Keratinocyte (primary cell): Measurements from ENCODE around the gene SLC1A4. TPM values are rescaled to one million over a fixed set of nuclear protein-coding genes. Genes with fewer than 3 reads are reported as not detected.

Source experiments
- DNase-seq: peaks from one replicate; pipeline ENCODE4 v3.0.0-alpha.2; 2011; ENCODE audit warnings: low read depth, missing footprints, low spot score
- FAIRE-seq: peaks from 2 replicates; lab custom pipeline; 2011; peaks lifted over from hg19 to GRCh38; lab: Jason Lieb, UNC
- H2AFZ ChIP-seq: 2 replicates; pipeline ENCODE4 v1.6.0; 2012; ENCODE audit warnings: low read length, control low read depth, inconsistent platforms; ENCODE audit not compliant: control insufficient read depth
- H3K27ac ChIP-seq: 2 replicates; pipeline ENCODE4 v1.5.1; 2011; ENCODE audit warnings: low read length; ENCODE audit not compliant: control insufficient read depth, insufficient read depth
- H3K27me3 ChIP-seq: 3 replicates; pipeline ENCODE4 v1.6.0; 2011; ENCODE audit warnings: low read length; ENCODE audit not compliant: control insufficient read depth, insufficient read depth; ENCODE audit errors: extremely low read depth
- H3K36me3 ChIP-seq, 2 experiments: 2 replicates in 1 of 2; 3 replicates in 1 of 2; pipeline ENCODE4 v1.5.1; 2011; ENCODE audit warnings: low read length in 2 of 2, mild to moderate bottlenecking in 1 of 2; ENCODE audit not compliant: control insufficient read depth in 2 of 2, insufficient read depth in 2 of 2; ENCODE audit errors: extremely low read depth in 1 of 2
- H3K4me1 ChIP-seq: 3 replicates; pipeline ENCODE4 v1.5.1; 2011; ENCODE audit warnings: low read length; ENCODE audit not compliant: control insufficient read depth, insufficient read depth; ENCODE audit errors: extremely low read depth
- H3K4me2 ChIP-seq: 3 replicates; pipeline ENCODE4 v1.6.0; 2011; ENCODE audit warnings: low read depth, low read length; ENCODE audit not compliant: control insufficient read depth, insufficient read depth; ENCODE audit errors: extremely low read depth
- H3K4me3 ChIP-seq, 3 experiments: fragments of 200-600 bp in 1 of 3; sonication (generic) in 1 of 3; 2 replicates in 2 of 3; 3 replicates in 1 of 3; pipeline ENCODE4 v1.5.1; 2011 to 2016; ENCODE audit warnings: low read length in 3 of 3, mild to moderate bottlenecking in 3 of 3, control low read depth in 2 of 3, inconsistent platforms in 1 of 3, low read depth in 1 of 3, mixed read lengths in 1 of 3, mixed run types in 1 of 3, moderate library complexity in 1 of 3; ENCODE audit not compliant: control insufficient read depth in 2 of 3, insufficient read depth in 2 of 3; ENCODE audit errors: extremely low read depth in 1 of 3
- H3K79me2 ChIP-seq: 2 replicates; pipeline ENCODE4 v1.6.0; 2012; ENCODE audit warnings: low read length; ENCODE audit not compliant: control insufficient read depth, insufficient read depth
- H3K9ac ChIP-seq: 3 replicates; pipeline ENCODE4 v1.6.0; 2011; ENCODE audit warnings: low read length; ENCODE audit not compliant: control insufficient read depth, insufficient read depth; ENCODE audit errors: extremely low read depth
- H3K9me1 ChIP-seq: 3 replicates; pipeline ENCODE4 v1.6.0; 2011; ENCODE audit warnings: low read length; ENCODE audit not compliant: control insufficient read depth, insufficient read depth; ENCODE audit errors: extremely low read depth
- H3K9me3 ChIP-seq: 2 replicates; pipeline ENCODE4 v1.5.1; 2012; ENCODE audit warnings: low read depth, low read length; ENCODE audit not compliant: control insufficient read depth
- H4K20me1 ChIP-seq: 3 replicates; pipeline ENCODE4 v1.6.0; 2011; ENCODE audit warnings: low read length; ENCODE audit not compliant: control insufficient read depth, insufficient read depth; ENCODE audit errors: extremely low read depth
- CTCF ChIP-seq, 3 experiments: IDR thresholded peaks in 1 of 3; conservative IDR thresholded peaks in 1 of 3; optimal IDR thresholded peaks in 1 of 3; 2 replicates in 2 of 3; 3 replicates in 1 of 3; pipeline versions ENCODE3 to v1.5.1; 2011; ENCODE audit warnings: low read length in 3 of 3, mild to moderate bottlenecking in 3 of 3, moderate library complexity in 2 of 3, control low read depth in 1 of 3, inconsistent platforms in 1 of 3; ENCODE audit not compliant: insufficient read depth in 2 of 3; ENCODE audit errors: extremely low read depth in 1 of 3
- EZH2 ChIP-seq: IDR thresholded peaks from one replicate; pipeline ENCODE4 v1.6.1; 2012; ENCODE audit warnings: inconsistent platforms, mild to moderate bottlenecking, low read length, moderate library complexity
- dilution Hi-C: fragments of 300-500 bp; cut with MboI; formaldehyde crosslinking; loops from one replicate; pipeline ENCODE4 v1.7.0; 2020; ENCODE audit warnings: low sequenced_read_pairs; ENCODE audit not compliant: extremely low pct_ligation_motif_present
- polyA plus RNA-seq, 5 experiments: library from polyadenylated mRNA; depleted of rRNA in 3 of 5; stranded (reverse) in 3 of 5; stranded (forward) in 1 of 5; unstranded in 1 of 5; fragments of >200 nt; gene quantifications; 1 replicate in 1 of 5; 2 replicates in 3 of 5; 3 replicates in 1 of 5; pipeline versions ENCODE4 v1.2.1 to v1.2.3, GENCODE V29; 2011 to 2012; ENCODE audit warnings: missing spikeins in 2 of 5, low read depth in 1 of 5, low replicate concordance in 1 of 5

SLC1A4 gene
- polyA plus RNA-seq, 1 donor (not counting 4 experiments of a cell fraction or from before 2014, with no cell fraction given), result 8.2 TPM

- Histone ChIP-seq H3K9me1 (no peaks in the 10 kb centered on the region), H3K4me2 (no peak overlapping the region), H3K79me2 (no peaks in the 10 kb centered on the region), H3K27ac (no peak overlapping the region), H3K27me3 (no peaks in the 10 kb centered on the region), H3K9ac (no peak overlapping the region), H3K4me3 (no peak overlapping the region), H2AFZ (no peak overlapping the region), H3K9me3 (no peaks in the 10 kb centered on the region), H4K20me1 (no peaks in the 10 kb centered on the region), H3K36me3 (peaks cover 0 to 1% of the 10 kb centered on the region in 2 experiments), H3K4me1 (peaks cover 18% of the 10 kb centered on the region)
- TF ChIP-seq CTCF (optimal IDR thresholded peaks at IDR 0.05 in 1 of 3, IDR thresholded peaks at IDR 0.05 in 1 of 3, conservative IDR thresholded peaks at IDR 0.05 in 1 of 3; ENCODE audit: extremely low read depth in 1 of 3, insufficient read depth in 2 of 3, low read length in 3 of 3), result no peak
- no peak for TF ChIP-seq EZH2
- dilution Hi-C loops, result loop anchor here (25.0 kb wide), 1 partner anchor 115 kb away; no protein-coding TSS in a partner anchor
- FAIRE-seq (no peak), DNase-seq (no peak)
These were observed 38.5 kb downstream of the SLC1A4 start for GRCh38 chr2:65027616-65028244.

- Histone ChIP-seq H3K9ac (no peak overlapping the region), H4K20me1 (no peaks in the 10 kb centered on the region), H3K27me3 (no peaks in the 10 kb centered on the region), H3K4me3 (no peak overlapping the region), H3K36me3 (no peaks in the 10 kb centered on the region), H3K4me1 (no peaks in the 10 kb centered on the region), H2AFZ (no peak overlapping the region), H3K4me2 (no peak overlapping the region), H3K79me2 (no peaks in the 10 kb centered on the region), H3K9me1 (no peaks in the 10 kb centered on the region), H3K9me3 (no peaks in the 10 kb centered on the region), H3K27ac (no peak overlapping the region)
- TF ChIP-seq CTCF (optimal IDR thresholded peaks at IDR 0.05 in 1 of 3, IDR thresholded peaks at IDR 0.05 in 1 of 3, conservative IDR thresholded peaks at IDR 0.05 in 1 of 3; ENCODE audit: extremely low read depth in 1 of 3, insufficient read depth in 2 of 3, low read length in 3 of 3) (no peak), EZH2 (no peak)
- dilution Hi-C loops, result loop anchor here (25.0 kb wide), 1 partner anchor 118 kb away; no protein-coding TSS in a partner anchor
- FAIRE-seq, result no peak
- DNase-seq, result no peak
These were observed 41.5 kb downstream of the SLC1A4 start for GRCh38 chr2:65030476-65031332.
